Measurements from ENCODE around the gene KNOP1.
A peak's percentile ranks its signal among the peaks of the same experiment; 100 is the strongest.

KNOP1 gene

DNA sequence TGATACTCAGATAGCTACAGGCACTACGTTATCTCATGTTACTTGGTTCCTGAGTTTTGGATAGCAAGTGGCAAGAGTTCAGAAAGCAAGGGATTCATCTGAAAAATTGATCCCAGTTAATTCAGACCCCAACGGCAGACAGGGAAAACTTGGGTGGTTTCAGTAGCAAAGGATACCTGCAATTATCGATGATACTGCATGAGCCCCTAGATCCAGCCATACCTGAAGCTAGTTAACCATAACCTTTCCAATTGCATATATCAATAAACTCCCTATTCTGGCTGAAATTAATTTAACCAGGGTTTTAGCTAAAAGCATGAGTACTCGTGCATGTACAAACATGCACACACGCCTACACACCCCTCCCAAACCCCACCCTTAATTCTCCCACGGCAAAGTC is 4.3 kb downstream of the KNOP1 start:
- Histone ChIP-seq H3K27ac (ENCODE audit: low read depth, low read length) (no peak overlapping the region), H3K4me1 (ENCODE audit: control insufficient read depth, insufficient read depth, low read length) (peaks cover 46% of the 10 kb centered on the region), H3K9ac (ENCODE audit: low read depth, low read length) (no peak overlapping the region), H3K4me3 (ENCODE audit: low read depth, low read length) (no peak overlapping the region), H3K27me3 (ENCODE audit: control insufficient read depth, insufficient read depth, low read length) (no peaks in the 10 kb centered on the region), H3K36me3 (ENCODE audit: control insufficient read depth, insufficient read depth, low read length) (peaks cover 73% of the 10 kb centered on the region), H3K9me3 (ENCODE audit: control insufficient read depth, insufficient read depth, low read length) (no peaks in the 10 kb centered on the region)

DNA sequence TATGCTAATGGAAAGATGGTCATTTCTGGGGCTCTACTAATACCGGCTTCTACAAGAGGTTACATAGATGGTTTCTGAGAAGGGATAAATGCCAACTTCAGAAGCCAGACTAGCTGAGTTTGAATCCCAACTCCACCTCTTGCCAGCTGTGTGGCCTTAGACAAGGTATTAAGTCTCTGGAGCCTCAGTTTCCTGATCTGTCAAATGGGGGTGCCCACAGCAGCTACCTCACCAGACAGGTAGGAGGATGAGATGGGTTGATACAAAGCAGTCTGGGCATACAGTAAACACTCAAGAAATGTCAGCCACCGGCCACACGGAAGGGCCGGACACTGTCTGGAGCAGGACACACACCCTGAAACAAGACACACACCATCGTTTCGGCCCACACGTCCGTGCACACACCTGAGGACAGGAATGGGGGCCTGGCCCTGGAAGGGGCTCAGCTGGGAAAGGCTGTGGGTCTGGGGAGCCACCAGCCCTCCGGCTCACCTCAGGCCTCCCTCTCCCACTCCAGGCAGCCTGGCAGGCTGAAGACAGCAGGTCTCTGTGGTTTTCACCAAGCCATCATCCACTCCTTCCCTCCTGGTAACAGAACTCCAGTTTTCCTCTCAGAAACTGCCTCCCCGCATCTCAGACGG is 5.5 kb downstream of the KNOP1 start:
- H3K9me3 ChIP-seq (ENCODE audit: control insufficient read depth, insufficient read depth, low read length) = no peaks in the 10 kb centered on the region
- H3K27me3 ChIP-seq (ENCODE audit: control insufficient read depth, insufficient read depth, low read length) = no peaks in the 10 kb centered on the region
- H3K36me3 ChIP-seq (ENCODE audit: control insufficient read depth, insufficient read depth, low read length) = peaks cover 80% of the 10 kb centered on the region
- peaks cover 55% of the 10 kb centered on the region for H3K4me1 ChIP-seq (ENCODE audit: control insufficient read depth, insufficient read depth, low read length)
- H3K27ac ChIP-seq (ENCODE audit: low read depth, low read length) = no peak overlapping the region
- H3K9ac ChIP-seq (ENCODE audit: low read depth, low read length) = no peak overlapping the region
- H3K4me3 ChIP-seq (ENCODE audit: low read depth, low read length) = no peak overlapping the region

DNA sequence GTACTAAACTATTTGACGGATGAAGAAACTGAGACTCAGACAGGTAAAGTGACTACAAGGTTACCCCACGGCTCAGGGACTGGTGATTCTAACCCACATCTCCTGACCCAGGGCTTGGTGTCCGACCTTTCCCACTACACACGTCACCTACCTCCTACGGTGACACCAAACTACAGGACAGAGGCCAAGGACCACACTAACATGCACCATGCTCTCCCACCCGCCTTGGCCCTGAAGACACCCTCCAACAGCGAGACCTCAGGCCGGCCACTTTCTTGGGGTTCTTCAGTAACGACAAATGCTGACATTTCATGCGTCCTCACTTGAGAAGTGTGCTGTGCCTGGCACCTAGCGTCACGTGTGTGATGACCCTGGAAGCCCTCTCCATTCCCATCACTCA is 6.4 kb downstream of the KNOP1 start:
- peaks cover 55% of the 10 kb centered on the region for H3K4me1 ChIP-seq (ENCODE audit: control insufficient read depth, insufficient read depth, low read length)
- no peaks in the 10 kb centered on the region for H3K9me3 ChIP-seq (ENCODE audit: control insufficient read depth, insufficient read depth, low read length)
- no peaks in the 10 kb centered on the region for H3K27me3 ChIP-seq (ENCODE audit: control insufficient read depth, insufficient read depth, low read length)
- peaks cover 87% of the 10 kb centered on the region for H3K36me3 ChIP-seq (ENCODE audit: control insufficient read depth, insufficient read depth, low read length)
- no peak overlapping the region for H3K9ac ChIP-seq (ENCODE audit: low read depth, low read length)
- no peak overlapping the region for H3K4me3 ChIP-seq (ENCODE audit: low read depth, low read length)
- peak overlapping the region; percentile 90 for H3K27ac ChIP-seq (ENCODE audit: low read depth, low read length)

DNA sequence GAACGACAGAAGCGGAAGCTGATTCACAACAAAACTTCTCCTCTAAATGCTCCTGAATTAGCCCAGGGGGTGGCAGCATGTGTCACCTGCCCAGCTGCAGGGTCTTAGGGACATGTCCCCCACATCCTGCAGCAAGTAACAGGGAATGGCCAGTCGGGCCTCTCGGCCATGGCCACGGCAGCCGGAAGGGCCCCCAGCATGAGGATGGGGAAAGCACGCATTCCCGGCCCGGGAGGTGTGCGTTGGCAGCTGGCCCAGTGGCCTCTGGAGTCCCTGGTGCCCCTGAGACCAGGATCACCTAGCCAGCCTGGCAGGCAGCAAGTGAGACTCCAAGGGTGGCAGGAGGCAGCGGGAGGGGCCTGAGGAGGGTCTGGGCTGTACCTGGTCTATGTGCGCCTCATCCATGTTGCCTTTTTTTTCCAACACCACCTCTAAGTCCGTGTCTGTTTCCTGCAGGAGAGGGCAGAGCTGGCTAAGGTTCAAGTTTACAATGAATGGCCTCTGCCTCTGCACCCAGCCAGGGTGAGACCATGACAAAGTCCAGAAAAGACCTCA is 7.0 kb downstream of the KNOP1 start:
- peak overlapping the region; percentile 90 for H3K27ac ChIP-seq (ENCODE audit: low read depth, low read length)
- no peaks in the 10 kb centered on the region for H3K9me3 ChIP-seq (ENCODE audit: control insufficient read depth, insufficient read depth, low read length)
- no peak overlapping the region for H3K4me3 ChIP-seq (ENCODE audit: low read depth, low read length)
- H3K27me3 ChIP-seq (ENCODE audit: control insufficient read depth, insufficient read depth, low read length) = no peaks in the 10 kb centered on the region
- peaks cover 87% of the 10 kb centered on the region for H3K36me3 ChIP-seq (ENCODE audit: control insufficient read depth, insufficient read depth, low read length)
- peaks cover 49% of the 10 kb centered on the region for H3K4me1 ChIP-seq (ENCODE audit: control insufficient read depth, insufficient read depth, low read length)
- no peak overlapping the region for H3K9ac ChIP-seq (ENCODE audit: low read depth, low read length)

DNA sequence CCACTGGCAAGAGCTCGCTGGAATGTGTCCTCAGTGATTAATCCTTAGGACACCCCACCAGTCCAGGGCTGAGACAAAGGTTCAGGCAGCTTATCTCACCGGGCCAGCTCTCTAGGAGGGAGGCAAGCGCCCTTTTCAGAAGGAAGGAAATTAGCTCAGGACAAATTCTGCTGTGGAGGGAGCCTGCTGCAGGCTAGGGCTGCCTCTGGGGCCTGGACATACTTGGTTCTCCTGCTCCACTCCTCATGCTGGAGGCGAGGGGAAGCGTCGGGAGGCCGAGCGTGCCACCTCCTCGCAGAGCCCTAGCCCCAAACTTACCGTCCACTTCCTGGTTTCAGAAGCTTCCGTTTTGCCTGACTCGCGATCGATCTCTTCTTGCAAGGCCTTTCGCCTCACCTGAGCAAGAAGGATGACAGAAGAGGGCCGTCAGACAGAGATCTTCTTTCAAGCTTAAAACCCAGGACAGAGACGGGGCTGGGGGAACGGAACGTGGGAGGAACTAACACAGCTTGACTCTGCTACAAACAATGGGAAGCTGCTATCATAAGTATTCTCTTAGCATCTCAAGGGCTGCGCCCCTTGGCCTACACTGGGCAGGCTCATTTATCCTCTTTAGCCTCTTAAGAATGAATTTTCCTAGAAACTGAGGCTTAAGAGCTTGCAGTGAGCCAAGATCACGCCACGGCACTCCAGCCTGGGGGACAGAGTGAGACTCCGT is 7.7 kb downstream of the KNOP1 start:
- H3K9me3 ChIP-seq (ENCODE audit: control insufficient read depth, insufficient read depth, low read length) = no peaks in the 10 kb centered on the region
- H3K4me1 ChIP-seq (ENCODE audit: control insufficient read depth, insufficient read depth, low read length) = peaks cover 45% of the 10 kb centered on the region
- no peak overlapping the region for H3K4me3 ChIP-seq (ENCODE audit: low read depth, low read length)
- peak overlapping the region; percentile 90 for H3K27ac ChIP-seq (ENCODE audit: low read depth, low read length)
- H3K36me3 ChIP-seq (ENCODE audit: control insufficient read depth, insufficient read depth, low read length) = peaks cover 89% of the 10 kb centered on the region
- H3K9ac ChIP-seq (ENCODE audit: low read depth, low read length) = no peak overlapping the region
- H3K27me3 ChIP-seq (ENCODE audit: control insufficient read depth, insufficient read depth, low read length) = no peaks in the 10 kb centered on the region

DNA sequence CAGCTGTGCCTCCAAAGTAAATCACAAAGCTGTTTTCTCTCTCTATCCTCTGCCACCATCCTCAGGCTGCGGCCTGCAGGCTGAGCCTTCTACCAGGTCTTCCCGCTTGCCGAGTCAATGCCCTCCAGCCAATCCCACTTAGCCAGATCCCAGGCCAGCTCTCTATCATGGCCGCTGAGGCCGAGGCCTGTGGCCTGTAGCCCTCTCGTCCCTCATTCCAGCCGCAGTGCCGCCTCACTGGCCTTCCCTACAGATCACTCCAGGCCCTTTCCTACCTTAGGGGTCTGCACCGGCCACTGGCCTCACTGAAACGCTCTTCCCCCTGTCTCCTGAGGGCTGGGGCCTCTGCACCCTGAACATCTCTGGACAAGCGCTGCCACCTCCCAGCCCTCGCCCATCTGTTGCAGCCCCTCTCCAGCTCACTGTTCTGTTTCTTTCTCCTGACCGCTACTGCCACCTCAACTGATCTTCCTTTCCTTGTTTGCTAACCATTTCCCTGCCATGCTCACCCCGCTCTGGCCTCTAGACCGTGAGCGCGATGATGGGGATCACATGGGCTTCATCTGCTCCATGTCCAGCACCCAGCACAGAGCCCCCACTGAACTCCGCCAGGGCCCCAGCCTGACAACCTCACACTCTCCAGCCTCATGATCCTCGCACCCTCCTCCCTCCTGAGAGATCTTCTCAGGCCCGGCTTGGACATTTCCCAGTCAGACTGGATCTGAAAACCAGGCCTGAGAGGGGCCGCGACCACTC is 8.5 kb downstream of the KNOP1 start:
- H3K27ac ChIP-seq (ENCODE audit: low read depth, low read length) = peak overlapping the region; percentile 90
- H3K36me3 ChIP-seq (ENCODE audit: control insufficient read depth, insufficient read depth, low read length) = peaks cover 91% of the 10 kb centered on the region
- H3K27me3 ChIP-seq (ENCODE audit: control insufficient read depth, insufficient read depth, low read length) = no peaks in the 10 kb centered on the region
- no peak overlapping the region for H3K9ac ChIP-seq (ENCODE audit: low read depth, low read length)
- H3K4me1 ChIP-seq (ENCODE audit: control insufficient read depth, insufficient read depth, low read length) = peaks cover 45% of the 10 kb centered on the region
- no peak overlapping the region for H3K4me3 ChIP-seq (ENCODE audit: low read depth, low read length)
- H3K9me3 ChIP-seq (ENCODE audit: control insufficient read depth, insufficient read depth, low read length) = no peaks in the 10 kb centered on the region

DNA sequence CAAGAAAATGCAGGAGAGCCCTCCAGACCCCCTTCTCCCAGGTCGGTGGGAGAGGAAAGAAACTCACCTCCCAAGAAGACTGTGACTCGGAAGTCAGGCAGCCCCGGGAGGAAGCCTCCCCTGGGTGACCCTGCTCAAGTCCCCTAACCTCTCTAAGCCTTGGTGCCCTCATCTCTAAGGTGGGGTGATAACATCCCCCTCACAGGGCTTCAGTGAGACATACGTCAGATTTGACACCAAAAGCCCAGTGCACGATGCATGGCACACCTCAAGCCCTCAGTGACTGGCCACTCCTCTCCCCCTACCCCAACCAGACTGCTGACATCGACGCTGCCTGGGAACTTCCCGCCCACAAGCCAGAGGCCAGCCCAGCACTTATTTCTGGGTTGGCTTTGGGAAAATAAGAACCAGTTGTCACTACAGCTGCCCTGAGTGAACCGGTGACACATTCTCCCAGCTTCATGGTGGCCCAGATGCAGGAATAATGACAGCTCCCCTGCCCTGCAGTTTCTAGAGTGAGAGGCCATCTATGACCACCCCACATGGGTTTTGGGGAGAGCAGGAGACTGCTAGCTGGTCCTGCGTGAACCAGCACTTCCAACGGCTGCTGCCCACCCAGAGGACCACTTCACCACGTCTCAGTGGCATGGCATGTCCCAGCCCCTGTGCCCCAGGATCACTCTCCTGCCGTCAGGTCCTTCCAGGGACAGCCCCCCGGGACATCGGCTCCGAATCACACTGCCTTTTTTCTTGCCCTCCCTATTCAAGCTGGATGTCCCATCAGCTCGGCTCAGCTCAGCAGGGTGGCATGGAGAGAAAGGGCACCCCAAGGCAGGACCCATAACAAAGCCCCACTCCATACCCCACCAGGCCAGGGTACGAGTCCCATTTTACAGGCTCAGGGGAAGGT is 9.5 kb downstream of the KNOP1 start:
- H3K9ac ChIP-seq (ENCODE audit: low read depth, low read length) = no peak overlapping the region
- no peaks in the 10 kb centered on the region for H3K9me3 ChIP-seq (ENCODE audit: control insufficient read depth, insufficient read depth, low read length)
- no peak overlapping the region for H3K4me3 ChIP-seq (ENCODE audit: low read depth, low read length)
- H3K27me3 ChIP-seq (ENCODE audit: control insufficient read depth, insufficient read depth, low read length) = no peaks in the 10 kb centered on the region
- H3K27ac ChIP-seq (ENCODE audit: low read depth, low read length) = no peak overlapping the region
- peaks cover 45% of the 10 kb centered on the region for H3K4me1 ChIP-seq (ENCODE audit: control insufficient read depth, insufficient read depth, low read length)
- peaks cover 91% of the 10 kb centered on the region for H3K36me3 ChIP-seq (ENCODE audit: control insufficient read depth, insufficient read depth, low read length)

DNA sequence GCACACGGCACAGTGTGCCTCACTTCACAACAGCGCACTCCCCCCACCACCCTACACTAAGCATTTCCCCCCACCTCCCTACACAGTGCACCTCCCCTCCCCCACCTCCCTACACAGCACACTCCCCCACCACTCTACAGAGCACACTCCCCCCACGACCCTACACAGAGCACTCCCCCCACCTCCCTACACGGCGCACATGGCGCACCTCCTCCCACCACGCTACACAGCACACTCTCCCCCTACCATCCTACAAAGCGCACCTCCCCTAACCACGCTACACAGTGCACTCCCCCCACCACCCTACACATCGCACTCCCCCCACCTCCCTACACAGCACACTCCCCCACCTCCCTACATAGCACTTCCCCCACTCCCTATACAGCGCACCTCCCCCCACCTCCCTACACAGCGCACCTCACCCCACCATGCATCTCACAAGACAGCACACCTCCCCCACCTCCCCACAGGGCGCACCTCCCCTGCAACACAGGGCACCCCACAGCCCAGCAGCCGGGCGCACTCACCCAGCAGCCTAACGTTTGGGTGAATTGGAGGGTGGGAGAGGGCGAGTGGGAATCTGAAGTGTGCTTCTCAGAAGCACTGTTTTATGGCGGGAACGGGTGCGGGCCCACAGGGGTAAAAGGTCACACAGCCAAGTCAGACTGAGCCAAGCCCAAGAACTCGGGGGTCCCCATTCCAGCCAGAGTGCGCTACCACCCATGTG is 10.3 kb downstream of the KNOP1 start:
- no peaks in the 10 kb centered on the region for H3K9me3 ChIP-seq (ENCODE audit: control insufficient read depth, insufficient read depth, low read length)
- H3K27ac ChIP-seq (ENCODE audit: low read depth, low read length) = no peak overlapping the region
- no peak overlapping the region for H3K9ac ChIP-seq (ENCODE audit: low read depth, low read length)
- peaks cover 45% of the 10 kb centered on the region for H3K4me1 ChIP-seq (ENCODE audit: control insufficient read depth, insufficient read depth, low read length)
- H3K36me3 ChIP-seq (ENCODE audit: control insufficient read depth, insufficient read depth, low read length) = peaks cover 91% of the 10 kb centered on the region
- no peak overlapping the region for H3K4me3 ChIP-seq (ENCODE audit: low read depth, low read length)
- H3K27me3 ChIP-seq (ENCODE audit: control insufficient read depth, insufficient read depth, low read length) = no peaks in the 10 kb centered on the region

DNA sequence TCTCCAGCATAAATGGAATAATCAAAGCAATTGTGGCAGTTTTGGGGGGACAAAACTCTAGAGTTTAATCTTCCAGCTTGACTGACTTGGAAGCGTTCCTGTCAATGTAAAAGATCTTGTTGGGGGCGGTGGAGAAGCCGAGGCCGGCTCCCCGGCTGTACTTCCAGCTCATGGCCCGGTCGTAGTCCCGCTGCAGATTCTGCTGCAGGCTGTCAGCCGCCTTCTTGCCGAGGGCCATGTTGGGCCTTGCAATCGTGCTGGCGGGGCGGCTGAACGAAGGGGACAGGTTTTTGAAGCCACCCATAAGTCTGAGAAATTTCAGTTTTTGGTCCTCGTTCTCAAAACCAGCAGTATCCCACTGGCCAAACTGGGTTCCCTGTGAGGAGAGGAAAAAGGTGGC is 11.2 kb downstream of the KNOP1 start:
- Histone ChIP-seq H3K27me3 (ENCODE audit: control insufficient read depth, insufficient read depth, low read length) (no peaks in the 10 kb centered on the region), H3K9me3 (ENCODE audit: control insufficient read depth, insufficient read depth, low read length) (no peaks in the 10 kb centered on the region), H3K4me3 (ENCODE audit: low read depth, low read length) (no peak overlapping the region), H3K27ac (ENCODE audit: low read depth, low read length) (no peak overlapping the region), H3K9ac (ENCODE audit: low read depth, low read length) (no peak overlapping the region), H3K36me3 (ENCODE audit: control insufficient read depth, insufficient read depth, low read length) (peaks cover 88% of the 10 kb centered on the region), H3K4me1 (ENCODE audit: control insufficient read depth, insufficient read depth, low read length) (peaks cover 36% of the 10 kb centered on the region)

DNA sequence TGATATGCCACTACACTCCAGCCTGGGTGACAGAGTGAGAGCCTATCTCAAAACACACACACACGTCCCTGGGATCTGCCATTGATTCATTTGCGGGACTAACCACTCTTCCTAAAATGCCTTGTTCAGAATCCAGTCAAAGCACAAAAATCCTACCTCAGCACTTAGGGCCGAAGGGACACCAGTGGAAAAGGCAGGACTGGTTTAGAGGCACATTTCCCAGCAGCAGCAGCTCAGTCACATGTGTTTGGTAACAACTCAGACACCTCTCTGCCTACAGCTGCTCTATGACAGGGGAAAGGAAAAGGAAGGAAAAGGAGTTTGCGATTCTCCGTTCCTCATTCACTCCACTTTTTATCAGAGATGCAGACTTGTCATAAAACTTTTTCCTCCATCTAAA is 12.2 kb downstream of the KNOP1 start:
- H3K4me1 ChIP-seq (ENCODE audit: control insufficient read depth, insufficient read depth, low read length) = peaks cover 26% of the 10 kb centered on the region
- no peak overlapping the region for H3K9ac ChIP-seq (ENCODE audit: low read depth, low read length)
- H3K4me3 ChIP-seq (ENCODE audit: low read depth, low read length) = no peak overlapping the region
- no peaks in the 10 kb centered on the region for H3K27me3 ChIP-seq (ENCODE audit: control insufficient read depth, insufficient read depth, low read length)
- no peak overlapping the region for H3K27ac ChIP-seq (ENCODE audit: low read depth, low read length)
- H3K36me3 ChIP-seq (ENCODE audit: control insufficient read depth, insufficient read depth, low read length) = peaks cover 84% of the 10 kb centered on the region
- H3K9me3 ChIP-seq (ENCODE audit: control insufficient read depth, insufficient read depth, low read length) = no peaks in the 10 kb centered on the region

All from HUES48 (cell line).